Activated naive CD4-positive, alpha-beta T cell treated with Interleukin-2 at 50 U/mL for 16 hours (primary cell): Measurements from ENCODE around the gene B3GALT5.
A peak's percentile ranks its signal among the peaks of the same experiment; 100 is the strongest.

ENCODE experiments used
- DNase-seq: peaks from one replicate; pipeline ENCODE4 v3.0.0-alpha.2; 2020

Gene B3GALT5

DNA sequence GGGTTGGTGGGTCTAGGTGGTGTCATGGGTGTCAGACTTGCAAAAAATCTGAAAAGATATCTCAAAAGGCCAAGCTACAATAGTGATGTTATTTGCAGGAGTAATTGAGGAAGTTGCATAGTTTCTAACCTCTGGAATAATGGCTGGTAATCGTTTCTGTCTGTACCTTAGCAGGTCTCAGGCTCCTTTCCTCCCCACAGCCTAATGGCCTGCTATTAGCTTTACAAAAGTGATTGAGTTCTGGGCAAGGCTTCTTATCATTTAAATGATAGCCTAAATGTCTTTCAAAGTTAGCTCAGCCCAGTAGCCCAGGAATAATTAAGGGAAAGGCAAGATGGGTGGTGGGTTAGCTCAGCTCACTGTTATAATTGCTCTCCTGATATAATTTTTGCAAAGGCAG, 94.6 kb downstream of the B3GALT5 start:
- DNase-seq, result no peak

DNA sequence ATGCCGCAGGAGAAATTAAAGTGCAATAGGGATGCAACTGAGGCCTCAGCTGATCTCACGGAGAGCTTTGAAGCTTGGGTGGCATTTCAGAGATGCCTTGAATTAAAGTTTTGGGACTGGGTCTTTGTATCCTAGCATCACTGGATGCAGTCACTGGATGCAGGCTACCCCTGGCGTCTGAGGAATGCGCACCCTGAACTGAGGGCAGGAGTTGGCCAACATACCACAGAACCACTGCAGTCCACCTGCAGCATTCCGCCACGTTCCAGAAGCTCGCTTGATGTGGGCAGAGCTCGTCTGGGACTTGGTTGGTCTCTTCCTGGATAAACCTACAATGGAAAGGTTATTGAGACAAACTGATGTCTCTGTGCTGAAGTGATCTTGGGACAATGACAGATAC, 98.1 kb downstream of the B3GALT5 start:
- DNase-seq, result no peak

DNA sequence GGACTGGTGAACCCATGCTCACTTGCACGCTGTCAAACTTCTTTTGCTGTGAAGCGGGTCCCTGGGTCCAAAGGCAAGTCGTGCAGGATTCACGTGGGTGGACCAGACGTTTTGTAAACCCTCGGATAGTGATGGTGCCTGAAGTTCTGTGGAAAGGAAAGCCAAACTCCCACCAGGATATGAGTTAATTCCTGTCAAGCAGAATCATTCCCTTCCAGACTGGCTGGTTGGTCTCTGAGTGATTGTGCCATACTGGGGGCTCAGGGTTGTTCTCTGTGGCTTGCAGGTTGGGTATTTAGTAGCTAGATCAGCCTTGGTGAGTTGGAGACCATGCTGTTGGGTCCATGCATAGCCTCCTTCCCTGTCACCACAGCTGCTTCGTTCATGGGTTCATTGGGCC, 99.5 kb downstream of the B3GALT5 start:
- no peak for DNase-seq

DNA sequence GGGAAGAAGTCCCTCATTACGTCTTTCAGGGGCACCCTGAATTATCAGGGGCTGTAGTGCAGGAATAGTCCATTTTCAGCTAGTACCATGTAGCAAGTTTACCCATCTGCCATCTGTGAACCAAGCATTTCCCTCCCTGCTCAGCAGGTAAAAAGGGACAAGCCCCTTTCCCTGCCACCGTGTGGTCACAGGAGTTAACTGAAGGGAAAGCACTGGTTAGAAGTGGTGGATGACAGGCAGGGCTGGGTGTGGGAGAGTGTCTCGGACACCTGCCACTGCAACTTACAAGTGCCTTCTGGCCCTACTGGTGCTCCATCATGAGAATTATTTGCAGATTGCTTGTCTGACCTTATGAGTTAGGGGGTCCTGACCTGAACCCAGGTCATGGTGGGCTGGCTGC, 100.2 kb downstream of the B3GALT5 start:
- no peak for DNase-seq

DNA sequence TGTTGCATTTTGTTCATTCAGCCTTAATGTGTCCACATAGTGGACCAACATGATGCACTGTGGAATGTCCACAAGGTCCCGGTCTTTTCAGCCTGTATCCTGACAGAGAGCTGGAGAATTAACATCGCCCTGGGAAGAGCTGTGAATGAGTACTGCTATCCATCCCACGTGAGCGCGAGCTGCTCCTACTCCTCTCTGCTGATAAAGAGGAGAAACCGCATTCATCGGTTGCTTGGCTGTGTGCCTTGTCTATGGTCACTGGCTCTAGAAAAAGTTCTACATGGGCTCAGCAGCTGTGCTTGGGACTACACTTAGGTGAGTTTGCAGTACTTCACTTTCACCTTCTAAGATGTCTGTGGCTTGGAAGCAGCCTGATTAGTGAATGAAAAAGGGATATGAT, 101.2 kb downstream of the B3GALT5 start:
- DNase-seq, result no peak

DNA sequence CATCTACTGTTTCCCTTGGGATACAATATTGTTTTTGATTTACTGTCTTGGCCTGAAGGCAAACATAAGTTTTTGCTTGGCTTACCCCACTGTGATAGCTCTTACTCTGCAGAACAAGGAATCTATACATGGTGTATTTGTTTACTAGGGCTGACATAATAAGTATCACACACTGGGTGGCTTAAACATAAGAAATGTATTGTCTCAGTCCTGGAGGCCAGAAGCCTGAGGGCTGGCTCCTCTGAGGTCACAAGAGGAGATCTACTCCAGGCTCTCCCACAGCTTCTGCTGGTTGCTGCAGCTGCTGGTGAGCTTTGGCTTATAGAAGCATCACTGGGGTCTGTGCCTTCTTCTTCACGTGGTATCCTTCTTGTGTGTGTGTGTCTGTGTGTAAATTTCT, 101.6 kb downstream of the B3GALT5 start:
- DNase-seq, result no peak

DNA sequence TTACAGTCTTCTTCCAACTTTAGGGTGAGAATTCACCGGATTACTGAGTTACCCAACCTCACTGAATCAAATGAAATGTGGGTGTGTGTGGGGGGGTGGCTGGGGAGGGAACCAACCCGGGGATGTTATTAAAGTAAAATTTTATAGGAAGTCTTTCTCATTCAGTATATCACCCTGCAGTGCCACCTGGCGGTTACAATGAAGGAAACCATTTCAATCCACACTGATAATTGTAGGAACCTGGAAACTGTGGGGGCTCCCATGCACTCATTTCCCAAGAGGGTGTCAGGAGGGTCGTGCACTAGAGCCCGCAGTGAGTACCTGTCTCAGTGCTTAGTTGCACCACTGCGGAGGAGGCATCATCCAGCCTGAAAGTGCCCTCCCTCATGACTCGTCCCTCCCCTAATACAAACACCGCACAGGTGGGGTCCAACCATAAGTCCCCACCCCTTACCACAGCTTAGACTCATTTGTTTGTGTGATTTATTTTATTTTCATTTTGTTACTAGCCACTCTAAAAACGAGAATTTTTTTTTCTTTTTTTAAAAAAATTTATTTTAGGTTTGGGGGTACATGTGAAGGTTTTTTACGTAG, 103.2 kb downstream of the B3GALT5 start:
- peak; percentile 13 for DNase-seq

DNA sequence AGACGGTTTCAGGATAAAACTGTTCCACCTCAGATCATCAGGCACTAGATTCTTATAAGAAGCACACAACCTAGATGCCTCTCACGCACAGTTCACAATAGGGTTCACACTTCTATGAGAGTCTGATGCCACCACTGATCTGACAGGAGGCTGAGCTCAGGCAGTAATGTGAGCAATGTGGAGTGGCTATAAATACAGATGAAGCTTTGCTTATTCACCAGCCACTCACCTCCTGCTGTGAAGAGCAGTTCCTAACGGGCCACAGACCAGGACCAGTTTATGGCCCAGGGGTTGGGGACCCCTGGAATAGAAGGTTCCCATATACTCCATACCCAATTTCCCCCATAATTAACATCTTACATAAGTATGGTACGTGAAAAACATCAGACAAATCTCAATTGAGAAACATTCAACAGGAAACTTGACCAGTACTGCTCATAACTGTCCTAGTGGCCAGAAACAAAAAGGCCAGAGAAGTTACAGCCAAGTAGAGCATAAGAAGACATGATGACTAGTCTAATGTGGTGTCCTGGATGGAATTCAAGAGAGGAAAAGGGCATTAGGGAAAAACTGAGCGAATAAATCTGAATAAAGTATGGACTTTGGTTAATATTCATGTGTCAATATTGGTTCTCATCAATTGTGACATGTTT, 107.5 kb downstream of the B3GALT5 start:
- no peak for DNase-seq

DNA sequence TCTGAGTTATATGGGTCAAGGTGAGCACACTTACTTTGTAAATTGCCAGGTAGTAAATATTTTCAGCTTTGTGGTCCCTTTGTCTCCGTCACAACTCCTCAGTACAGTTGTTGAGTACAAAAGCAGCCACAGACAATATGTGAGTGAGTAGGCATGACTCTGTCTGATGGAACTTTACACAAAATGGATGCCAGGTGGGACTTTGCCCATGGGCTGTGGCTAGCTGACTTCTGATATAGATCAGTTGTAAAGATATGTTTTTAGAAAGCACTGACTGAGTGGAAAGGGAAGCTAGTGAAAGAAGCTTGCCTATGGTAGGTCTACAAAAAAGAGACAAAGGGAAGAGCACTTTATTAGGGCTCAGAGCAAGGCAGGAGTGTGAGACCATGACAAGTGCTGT, 109.1 kb downstream of the B3GALT5 start:
- no peak for DNase-seq
